HL-60 (cell line): ENCODE results near the gene TRIM77.
"Not testable (repeated sequence)": the region's sequence is repeated elsewhere in the genome, so short reads cannot be mapped to it uniquely, and the experiment has no call there.

Source experiments
- GABPA ChIP-seq: IDR thresholded peaks from 2 replicates; pipeline ENCODE4 v1.6.1; 2012; ENCODE audit warnings: low read depth
- POLR2AphosphoS5 ChIP-seq: IDR thresholded peaks from 2 replicates; pipeline ENCODE4 v1.6.1; 2012; ENCODE audit warnings: low read depth
- SPI1 ChIP-seq: IDR thresholded peaks from 2 replicates; pipeline ENCODE4 v1.6.1; 2012; ENCODE audit warnings: low read depth, mild to moderate bottlenecking, borderline replicate concordance
- TF ChIP-seq, protein P1 (sequence below): IDR thresholded peaks from one replicate; pipeline ENCODE4 v1.5.1; 2011; ENCODE audit warnings: low read length, control low read depth, inconsistent platforms; ENCODE audit not compliant: insufficient read depth

DNA sequence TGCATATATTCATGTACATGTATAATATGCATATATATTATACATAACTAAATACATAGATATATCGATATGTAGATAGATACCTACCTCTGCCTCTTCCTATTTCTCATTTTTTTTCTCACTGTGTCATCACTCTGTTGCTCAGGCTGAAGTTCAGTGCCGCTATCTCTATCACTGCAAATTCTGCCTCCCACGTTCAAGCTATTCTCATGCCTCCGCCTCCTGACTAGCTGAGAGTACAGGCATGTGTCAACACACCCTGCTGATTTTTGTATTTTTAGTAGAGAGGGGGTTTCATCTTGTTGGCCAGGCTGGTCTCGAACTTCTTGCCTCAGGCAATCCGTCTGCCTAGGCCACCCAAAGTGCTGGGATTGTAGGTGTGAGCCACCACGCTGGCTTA, 31.3 kb downstream of the TRIM77 start:
- TF ChIP-seq POLR2AphosphoS5, GABPA, SPI1: not testable (repeated sequence)
- TF ChIP-seq, protein P1, sequence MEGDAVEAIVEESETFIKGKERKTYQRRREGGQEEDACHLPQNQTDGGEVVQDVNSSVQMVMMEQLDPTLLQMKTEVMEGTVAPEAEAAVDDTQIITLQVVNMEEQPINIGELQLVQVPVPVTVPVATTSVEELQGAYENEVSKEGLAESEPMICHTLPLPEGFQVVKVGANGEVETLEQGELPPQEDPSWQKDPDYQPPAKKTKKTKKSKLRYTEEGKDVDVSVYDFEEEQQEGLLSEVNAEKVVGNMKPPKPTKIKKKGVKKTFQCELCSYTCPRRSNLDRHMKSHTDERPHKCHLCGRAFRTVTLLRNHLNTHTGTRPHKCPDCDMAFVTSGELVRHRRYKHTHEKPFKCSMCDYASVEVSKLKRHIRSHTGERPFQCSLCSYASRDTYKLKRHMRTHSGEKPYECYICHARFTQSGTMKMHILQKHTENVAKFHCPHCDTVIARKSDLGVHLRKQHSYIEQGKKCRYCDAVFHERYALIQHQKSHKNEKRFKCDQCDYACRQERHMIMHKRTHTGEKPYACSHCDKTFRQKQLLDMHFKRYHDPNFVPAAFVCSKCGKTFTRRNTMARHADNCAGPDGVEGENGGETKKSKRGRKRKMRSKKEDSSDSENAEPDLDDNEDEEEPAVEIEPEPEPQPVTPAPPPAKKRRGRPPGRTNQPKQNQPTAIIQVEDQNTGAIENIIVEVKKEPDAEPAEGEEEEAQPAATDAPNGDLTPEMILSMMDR = not testable (repeated sequence)
